ENCODE results near the gene ARSA.

ARSA gene

GRCh38 chr22:50626314-50626849 lies 1.6 kb downstream of the ARSA start:
- TF ChIP-seq CTCF (IDR thresholded peaks at IDR 0.05; ENCODE audit: insufficient read depth, low read length, missing control alignments) = no peak
- ChIA-PET POLR2A (no interaction called here), CTCF (interaction anchor here (1.3 to 1.9 kb wide), 3 partner anchors 9 to 70 kb away, joined by 3 to 6 read pairs (median 5); no protein-coding TSS in a partner anchor)
- DNase-seq (ENCODE audit: low read depth, low spot score) = no peak
- H3K4me3 ChIP-seq (ENCODE audit: low read depth, low read length) = no peak overlapping the region

GRCh38 chr22:50625568-50626313 lies 2.2 kb downstream of the ARSA start:
- no peak for DNase-seq (ENCODE audit: low read depth, low spot score)
- no peak overlapping the region for H3K4me3 ChIP-seq (ENCODE audit: low read depth, low read length)
- no peak for TF ChIP-seq CTCF (IDR thresholded peaks at IDR 0.05; ENCODE audit: insufficient read depth, low read length, missing control alignments)
- ChIA-PET POLR2A (no interaction called here), CTCF (interaction anchor here (0.8 to 1.9 kb wide), 4 partner anchors 8 to 71 kb away, joined by 3 to 6 read pairs (median 4); no protein-coding TSS in a partner anchor)

GRCh38 chr22:50625131-50625567 lies 2.8 kb downstream of the ARSA start:
- CTCF ChIA-PET = interaction anchor here (0.8 to 1.3 kb wide), 2 partner anchors 13 to 62 kb away, joined by 3 read pairs; no protein-coding TSS in a partner anchor
- TF ChIP-seq CTCF (IDR thresholded peaks at IDR 0.05; ENCODE audit: insufficient read depth, low read length, missing control alignments) = no peak
- POLR2A ChIA-PET = no interaction called here
- H3K4me3 ChIP-seq (ENCODE audit: low read depth, low read length) = no peak overlapping the region
- no peak for DNase-seq (ENCODE audit: low read depth, low spot score)

- no peak for DNase-seq (ENCODE audit: low read depth, low spot score)
- no peak for TF ChIP-seq CTCF (IDR thresholded peaks at IDR 0.05; ENCODE audit: insufficient read depth, low read length, missing control alignments)
- no peak overlapping the region for H3K4me3 ChIP-seq (ENCODE audit: low read depth, low read length)
- POLR2A ChIA-PET = no interaction called here
- CTCF ChIA-PET = interaction anchor here (0.8 to 1.2 kb wide), 2 partner anchors 61 to 388 kb away, joined by 3 read pairs; no protein-coding TSS in a partner anchor
These were observed 3.4 kb downstream of the ARSA start for GRCh38 chr22:50624347-50625130.

- TF ChIP-seq CTCF (IDR thresholded peaks at IDR 0.05; ENCODE audit: insufficient read depth, low read length, missing control alignments) = no peak
- ChIA-PET POLR2A (interaction anchor here (0.6 kb wide), 1 partner anchor 97 kb away, joined by 3 read pairs; no protein-coding TSS in a partner anchor), CTCF (interaction anchor here (1.2 to 2.7 kb wide), 4 partner anchors 13 to 386 kb away, joined by 3 to 16 read pairs (median 6); no protein-coding TSS in a partner anchor)
- no peak for DNase-seq (ENCODE audit: low read depth, low spot score)
- H3K4me3 ChIP-seq (ENCODE audit: low read depth, low read length) = no peak overlapping the region
These were observed 5.1 kb downstream of the ARSA start for GRCh38 chr22:50622723-50623327.

Data from AG04449 (cell line).